Ishikawa (cell line): ENCODE data around the gene ARCN1.

Experiments used
- RAD21 ChIP-seq: IDR thresholded peaks from 2 replicates; pipeline ENCODE4 v1.6.1; 2012; ENCODE audit warnings: low read depth
- TAF1 ChIP-seq: IDR thresholded peaks from 2 replicates; pipeline ENCODE4 v1.6.1; 2012; ENCODE audit warnings: low read depth, mild to moderate bottlenecking
- YY1 ChIP-seq: IDR thresholded peaks from 2 replicates; pipeline ENCODE4 v1.6.1; 2012; ENCODE audit warnings: low read depth
- TF ChIP-seq, protein P1 (sequence below): IDR thresholded peaks from 2 replicates; pipeline ENCODE4 v1.6.1; 2012
- TF ChIP-seq, protein P2 (sequence below): IDR thresholded peaks from 2 replicates; pipeline ENCODE4 v1.6.1; 2012

DNA sequence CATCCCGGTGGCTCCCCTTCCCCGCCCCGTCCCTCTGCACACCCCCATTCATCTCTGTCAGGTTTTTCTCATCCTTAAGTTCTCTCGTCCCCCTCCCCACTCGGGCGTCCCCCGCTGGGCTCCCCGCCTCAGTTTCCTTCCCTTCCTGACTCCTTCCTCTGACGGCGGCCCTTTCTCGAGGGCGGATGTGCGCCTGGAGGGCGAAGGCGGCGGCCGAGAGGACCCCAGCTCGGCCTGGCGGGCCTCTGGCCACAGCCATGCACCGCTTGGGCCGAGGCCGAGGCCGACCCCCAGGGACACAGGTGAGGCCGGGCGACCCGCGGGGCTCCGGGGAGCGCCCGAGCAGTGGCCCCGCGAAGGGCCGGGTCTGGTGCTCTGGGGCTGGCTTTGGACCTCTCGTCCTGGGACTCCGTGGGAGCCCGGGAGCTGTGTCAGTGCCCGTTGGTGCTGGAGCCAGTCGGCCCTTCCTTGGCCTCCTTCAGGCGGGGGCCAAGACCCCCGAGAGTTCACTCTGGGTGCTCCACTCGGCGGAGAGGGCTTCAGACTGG lies 38.1 kb downstream of the ARCN1 start:
- TF ChIP-seq YY1 (no peak), RAD21 (no peak), TAF1 (no peak)
- TF ChIP-seq, protein P1, sequence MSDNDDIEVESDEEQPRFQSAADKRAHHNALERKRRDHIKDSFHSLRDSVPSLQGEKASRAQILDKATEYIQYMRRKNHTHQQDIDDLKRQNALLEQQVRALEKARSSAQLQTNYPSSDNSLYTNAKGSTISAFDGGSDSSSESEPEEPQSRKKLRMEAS = no peak
- TF ChIP-seq, protein P2, sequence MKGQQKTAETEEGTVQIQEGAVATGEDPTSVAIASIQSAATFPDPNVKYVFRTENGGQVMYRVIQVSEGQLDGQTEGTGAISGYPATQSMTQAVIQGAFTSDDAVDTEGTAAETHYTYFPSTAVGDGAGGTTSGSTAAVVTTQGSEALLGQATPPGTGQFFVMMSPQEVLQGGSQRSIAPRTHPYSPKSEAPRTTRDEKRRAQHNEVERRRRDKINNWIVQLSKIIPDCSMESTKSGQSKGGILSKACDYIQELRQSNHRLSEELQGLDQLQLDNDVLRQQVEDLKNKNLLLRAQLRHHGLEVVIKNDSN = no peak
